ENCODE results near the gene ITGA6. TPM values are rescaled to one million over a fixed set of nuclear protein-coding genes. Genes with fewer than 3 reads are reported as not detected.

Gene ITGA6
- polyA plus RNA-seq, 1 donor from 2014 or later = 14.4 TPM

- no peak overlapping the region for H2AFZ ChIP-seq (ENCODE audit: low read depth, low read length)
Measured at GRCh38 chr2:172428832-172429210, 1.4 kb downstream of the ITGA6 start.

GRCh38 chr2:172429301-172429968 lies 2.0 kb downstream of the ITGA6 start:
- no peak overlapping the region for H3K27ac ChIP-seq (ENCODE audit: low read length)
- H4K20me1 ChIP-seq (ENCODE audit: insufficient read depth) = no peaks in the 10 kb centered on the region
- TF ChIP-seq MXI1 (conservative IDR thresholded peaks at IDR 0.05; ENCODE audit: poor library complexity, severe bottlenecking) = no peak
- TF ChIP-seq REST (IDR thresholded peaks at IDR 0.05; ENCODE audit: borderline replicate concordance) = no peak
- TF ChIP-seq EZH2 (IDR thresholded peaks at IDR 0.05; ENCODE audit: borderline replicate concordance, insufficient read depth, low read length, poor library complexity, severe bottlenecking) = no peak
- TF ChIP-seq SMC3 (conservative IDR thresholded peaks at IDR 0.05; ENCODE audit: poor library complexity) = no peak
- no peak for TF ChIP-seq POLR2AphosphoS5 (IDR thresholded peaks at IDR 0.05)
- TF ChIP-seq RAD21 (conservative IDR thresholded peaks at IDR 0.05) = no peak
- no peak for TF ChIP-seq TAF1 (IDR thresholded peaks at IDR 0.05; ENCODE audit: low read depth)

More at GRCh38 chr2:172428832-172429210, 1.4 kb downstream of the ITGA6 start:
- Histone ChIP-seq H3K4me2 (ENCODE audit: low read length) (peak overlapping the region; percentile 65), H4K20me1 (ENCODE audit: insufficient read depth) (no peaks in the 10 kb centered on the region), H3K4me3 (ENCODE audit: low read length) (peak overlapping the region; percentile 87), H3K27me3 (ENCODE audit: insufficient read depth, low read depth, low read length) (peaks cover 10% of the 10 kb centered on the region), H3K9ac (ENCODE audit: low read length) (peak overlapping the region; percentile 7), H3K36me3 (ENCODE audit: insufficient read depth, low read length) (no peaks in the 10 kb centered on the region), H3F3A (ENCODE audit: insufficient read depth, low read length, poor library complexity, severe bottlenecking) (no peaks in the 10 kb centered on the region), H3K9me3 (ENCODE audit: low read length) (no peaks in the 10 kb centered on the region), H3K27ac (ENCODE audit: low read length) (no peak overlapping the region), H3K79me2 (replicated peaks; ENCODE audit: insufficient read depth, low read length) (peaks cover 21% of the 10 kb centered on the region), H3K9me2 (ENCODE audit: insufficient read depth, low read length) (no peaks in the 10 kb centered on the region)
- no peak for TF ChIP-seq MXI1 (conservative IDR thresholded peaks at IDR 0.05; ENCODE audit: poor library complexity, severe bottlenecking)
- no peak for TF ChIP-seq TAF1 (IDR thresholded peaks at IDR 0.05; ENCODE audit: low read depth)
- no peak for TF ChIP-seq SMC3 (conservative IDR thresholded peaks at IDR 0.05; ENCODE audit: poor library complexity)
- TF ChIP-seq RAD21 (conservative IDR thresholded peaks at IDR 0.05) = no peak
- no peak for TF ChIP-seq EP300 (conservative IDR thresholded peaks at IDR 0.05; ENCODE audit: poor library complexity, severe bottlenecking)
- no peak for TF ChIP-seq POLR2AphosphoS5 (IDR thresholded peaks at IDR 0.05)
- TF ChIP-seq REST (IDR thresholded peaks at IDR 0.05; ENCODE audit: borderline replicate concordance) = no peak
- no peak for TF ChIP-seq CTCF (IDR thresholded peaks at IDR 0.05; ENCODE audit: poor library complexity, severe bottlenecking)
- no peak for TF ChIP-seq EZH2 (IDR thresholded peaks at IDR 0.05; ENCODE audit: borderline replicate concordance, insufficient read depth, low read length, poor library complexity, severe bottlenecking)

More at GRCh38 chr2:172429301-172429968, 2.0 kb downstream of the ITGA6 start:
- Histone ChIP-seq H3K36me3 (ENCODE audit: insufficient read depth, low read length) (no peaks in the 10 kb centered on the region), H3K9me2 (ENCODE audit: insufficient read depth, low read length) (no peaks in the 10 kb centered on the region), H3F3A (ENCODE audit: insufficient read depth, low read length, poor library complexity, severe bottlenecking) (no peaks in the 10 kb centered on the region), H3K9me3 (ENCODE audit: low read length) (no peaks in the 10 kb centered on the region), H2AFZ (ENCODE audit: low read depth, low read length) (no peak overlapping the region), H3K4me3 (ENCODE audit: low read length) (peak overlapping the region; percentile 87), H3K4me2 (ENCODE audit: low read length) (no peak overlapping the region), H3K27me3 (ENCODE audit: insufficient read depth, low read depth, low read length) (peaks cover 10% of the 10 kb centered on the region), H3K9ac (ENCODE audit: low read length) (no peak overlapping the region), H3K79me2 (replicated peaks; ENCODE audit: insufficient read depth, low read length) (peaks cover 21% of the 10 kb centered on the region)

Data from neural cell (in vitro differentiated cells).